ENCODE data around the gene HOXD11. TPM values are rescaled to one million over a fixed set of nuclear protein-coding genes. Genes with fewer than 3 reads are reported as not detected.

Gene HOXD11
- total RNA-seq, 1 experiment from 2014 or later: not detected

DNA sequence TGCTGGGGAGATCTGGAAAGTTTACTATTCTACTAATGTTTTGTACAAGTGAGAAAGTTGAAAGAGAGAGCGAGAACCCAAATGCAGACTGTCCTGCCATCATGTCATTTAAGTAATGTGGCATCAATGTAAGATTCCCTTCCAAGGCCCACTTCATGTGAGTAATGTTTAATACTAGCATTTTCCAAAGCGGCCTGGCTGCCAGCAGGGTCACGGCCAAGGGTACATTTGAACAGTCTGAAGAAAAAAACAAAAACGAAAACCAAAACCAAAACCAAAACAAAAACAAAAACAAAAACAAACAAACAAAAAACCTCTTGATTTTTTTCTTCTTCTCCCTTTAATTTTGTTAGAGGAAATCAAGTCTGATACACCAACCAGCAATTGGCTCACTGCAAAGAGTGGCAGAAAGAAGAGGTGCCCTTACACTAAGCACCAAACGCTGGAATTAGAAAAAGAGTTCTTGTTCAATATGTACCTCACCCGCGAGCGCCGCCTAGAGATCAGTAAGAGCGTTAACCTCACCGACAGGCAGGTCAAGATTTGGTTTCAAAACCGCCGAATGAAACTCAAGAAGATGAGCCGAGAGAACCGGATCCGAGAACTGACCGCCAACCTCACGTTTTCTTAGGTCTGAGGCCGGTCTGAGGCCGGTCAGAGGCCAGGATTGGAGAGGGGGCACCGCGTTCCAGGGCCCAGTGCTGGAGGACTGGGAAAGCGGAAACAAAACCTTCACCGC is 11.7 kb downstream of the HOXD11 start:
- ChIA-PET CTCF (no interaction called here), POLR2A (no interaction called here)
- Mint-ChIP-seq H3K4me1 (ENCODE audit: insufficient read depth, unreplicated experiment) (no peaks in the 10 kb centered on the region), H3K36me3 (ENCODE audit: insufficient read depth, unreplicated experiment) (no peaks in the 10 kb centered on the region), H3K9me3 (ENCODE audit: unreplicated experiment) (no peaks in the 10 kb centered on the region), H3K4me3 (ENCODE audit: unreplicated experiment) (no peak overlapping the region), H3K27me3 (ENCODE audit: insufficient read depth, unreplicated experiment) (peaks cover 53% of the 10 kb centered on the region), H3K27ac (ENCODE audit: low read depth, unreplicated experiment) (no peak overlapping the region)
- intact Hi-C loops (cut with micrococcal nuclease): no loop called here
- BruUV-seq (replicated peaks): no TSS peak
- peak; percentile 54 for TF ChIP-seq CTCF (IDR thresholded peaks at IDR 0.05; ENCODE audit: unreplicated experiment)
- DNase-seq (ENCODE audit: unreplicated experiment): peak; percentile 59

DNA sequence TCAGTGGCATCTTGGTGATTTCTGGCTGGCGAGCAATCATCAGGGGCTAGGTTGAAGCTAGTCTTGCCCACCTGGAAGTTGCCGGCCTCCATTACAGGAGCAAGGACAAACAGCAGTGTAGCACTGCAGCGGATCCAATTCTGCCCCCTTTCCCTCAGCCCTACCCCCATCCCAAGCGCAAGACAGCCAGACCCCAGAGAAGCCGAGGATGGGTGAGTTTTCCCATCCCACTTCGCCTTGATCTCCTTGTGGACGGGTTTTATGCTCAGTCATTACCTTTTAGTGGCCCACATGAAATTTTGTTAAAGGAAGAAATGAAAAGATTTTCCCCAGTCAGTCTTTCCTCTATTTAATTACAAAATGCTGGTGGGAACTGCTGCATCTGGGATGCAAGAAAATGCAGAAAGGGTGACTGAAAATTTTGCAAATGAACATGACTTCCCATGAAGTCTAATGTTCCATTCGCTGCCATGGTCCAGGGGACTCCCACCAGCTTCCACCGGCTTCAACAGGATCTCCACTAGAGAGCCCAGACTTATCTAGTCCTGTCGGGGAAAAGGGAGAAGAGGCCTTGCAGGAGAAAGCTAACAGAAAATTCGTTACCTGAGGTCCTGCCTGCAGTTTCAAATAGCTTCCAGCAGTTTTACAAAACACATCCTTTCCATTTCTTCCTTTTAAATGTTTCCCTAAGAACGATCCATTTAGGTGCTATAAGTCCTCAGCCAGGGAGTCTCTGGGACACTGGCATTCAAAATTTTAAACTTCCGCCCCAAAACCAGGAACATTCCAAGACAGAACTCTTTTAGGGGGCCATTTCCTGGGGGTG is 13.5 kb downstream of the HOXD11 start:
- Mint-ChIP-seq H3K27ac (ENCODE audit: low read depth, unreplicated experiment) (no peak overlapping the region), H3K36me3 (ENCODE audit: insufficient read depth, unreplicated experiment) (no peaks in the 10 kb centered on the region), H3K4me1 (ENCODE audit: insufficient read depth, unreplicated experiment) (no peaks in the 10 kb centered on the region), H3K4me3 (ENCODE audit: unreplicated experiment) (no peak overlapping the region), H3K27me3 (ENCODE audit: insufficient read depth, unreplicated experiment) (peaks cover 60% of the 10 kb centered on the region), H3K9me3 (ENCODE audit: unreplicated experiment) (no peaks in the 10 kb centered on the region)
- CTCF ChIA-PET: interaction anchor here (0.6 to 3.3 kb wide), 8 partner anchors 10 to 1028 kb away, joined by 3 to 23 read pairs (median 4); no protein-coding TSS in a partner anchor
- TF ChIP-seq CTCF (IDR thresholded peaks at IDR 0.05; ENCODE audit: unreplicated experiment): no peak
- intact Hi-C loops (cut with micrococcal nuclease): no loop called here
- no peak for DNase-seq (ENCODE audit: unreplicated experiment)
- POLR2A ChIA-PET: interaction anchor here (0.6 to 1.2 kb wide), 3 partner anchors 10 to 532 kb away, joined by 3 to 4 read pairs (median 3); no protein-coding TSS in a partner anchor
- BruUV-seq (replicated peaks): no TSS peak

GRCh38 chr2:176121190-176122051 is 14.3 kb downstream of the HOXD11 start:
- Mint-ChIP-seq H3K4me3 (ENCODE audit: unreplicated experiment) (no peak overlapping the region), H3K27me3 (ENCODE audit: insufficient read depth, unreplicated experiment) (peaks cover 55% of the 10 kb centered on the region), H3K4me1 (ENCODE audit: insufficient read depth, unreplicated experiment) (no peaks in the 10 kb centered on the region), H3K9me3 (ENCODE audit: unreplicated experiment) (no peaks in the 10 kb centered on the region), H3K36me3 (ENCODE audit: insufficient read depth, unreplicated experiment) (no peaks in the 10 kb centered on the region), H3K27ac (ENCODE audit: low read depth, unreplicated experiment) (no peak overlapping the region)
- intact Hi-C loops (cut with micrococcal nuclease): no loop called here
- ChIA-PET POLR2A (interaction anchor here (0.8 kb wide), 1 partner anchor 531 kb away, joined by 4 read pairs; no protein-coding TSS in a partner anchor), CTCF (interaction anchor here (0.6 to 3.3 kb wide), 8 partner anchors 11 to 1027 kb away, joined by 3 to 23 read pairs (median 4); no protein-coding TSS in a partner anchor)
- no peak for DNase-seq (ENCODE audit: unreplicated experiment)
- no TSS peak for BruUV-seq (replicated peaks)
- TF ChIP-seq CTCF (IDR thresholded peaks at IDR 0.05; ENCODE audit: unreplicated experiment): no peak
